Measurements from ENCODE around the gene GYPC.

Gene GYPC

GRCh38 chr2:126732682-126733245 is 76.8 kb downstream of the GYPC start:
- no peak for DNase-seq (ENCODE audit: low spot score)

- DNase-seq (ENCODE audit: low spot score), result no peak
Observed at GRCh38 chr2:126733795-126734194, 77.8 kb downstream of the GYPC start.

GRCh38 chr2:126736133-126736874 is 80.3 kb downstream of the GYPC start:
- DNase-seq (ENCODE audit: low spot score), result no peak

GRCh38 chr2:126739141-126739540 is 83.2 kb downstream of the GYPC start:
- DNase-seq (ENCODE audit: low spot score), result no peak

GRCh38 chr2:126744640-126745039 is 88.7 kb downstream of the GYPC start:
- DNase-seq (ENCODE audit: low spot score), result no peak

Measured in kidney capillary endothelial cell (primary cell).